ENCODE results near the gene APEX2.
A peak's percentile ranks its signal among the peaks of the same experiment; 100 is the strongest.
"Not testable (repeated sequence)": the region's sequence is repeated elsewhere in the genome, so short reads cannot be mapped to it uniquely, and the experiment has no call there.

APEX2 gene

GRCh38 chrX:54999717-55000598 lies at the start of gene APEX2:
APEX2 (plus strand) TSS chrX:55000363; CDS start chrX:55000423, 60 bp downstream.
- DNase-seq, result peak; percentile 37

DNA sequence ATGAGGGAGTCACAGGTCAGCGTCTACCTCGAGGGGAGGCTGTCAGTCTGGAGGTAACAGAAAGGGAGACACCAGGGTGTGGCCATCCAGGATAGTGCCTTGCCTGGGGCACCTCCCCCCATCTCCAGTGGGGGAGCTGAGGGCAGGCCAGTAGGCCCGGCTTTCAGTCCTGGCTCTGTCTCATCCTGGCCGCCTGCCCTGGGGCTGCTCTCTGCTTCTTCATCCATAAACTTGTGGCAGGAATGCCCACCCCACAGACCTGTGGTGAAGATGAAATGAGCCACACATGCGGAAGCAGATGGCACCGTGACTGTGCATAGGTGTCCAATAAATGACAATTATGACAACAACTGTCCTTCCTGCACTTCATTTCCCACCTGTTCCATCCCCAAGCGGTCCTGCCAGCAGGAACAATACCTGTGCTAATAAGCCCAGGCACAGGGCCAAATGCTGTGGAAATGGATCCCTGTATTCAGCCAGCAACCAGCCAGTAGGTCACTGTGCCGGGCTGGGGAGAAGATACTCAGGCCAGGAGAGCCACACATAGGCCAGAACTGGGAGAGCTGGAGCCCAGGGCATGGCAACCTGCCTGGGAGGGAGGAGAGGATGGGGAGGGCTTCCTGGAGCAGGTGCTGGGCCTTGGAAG lies 49.3 kb upstream of the APEX2 start:
- DNase-seq, result no peak

- no peak for DNase-seq
These were observed 38.4 kb upstream of the APEX2 start for GRCh38 chrX:54961750-54962149.

GRCh38 chrX:54964766-54965497 lies 35.2 kb upstream of the APEX2 start:
- no peak for DNase-seq

DNA sequence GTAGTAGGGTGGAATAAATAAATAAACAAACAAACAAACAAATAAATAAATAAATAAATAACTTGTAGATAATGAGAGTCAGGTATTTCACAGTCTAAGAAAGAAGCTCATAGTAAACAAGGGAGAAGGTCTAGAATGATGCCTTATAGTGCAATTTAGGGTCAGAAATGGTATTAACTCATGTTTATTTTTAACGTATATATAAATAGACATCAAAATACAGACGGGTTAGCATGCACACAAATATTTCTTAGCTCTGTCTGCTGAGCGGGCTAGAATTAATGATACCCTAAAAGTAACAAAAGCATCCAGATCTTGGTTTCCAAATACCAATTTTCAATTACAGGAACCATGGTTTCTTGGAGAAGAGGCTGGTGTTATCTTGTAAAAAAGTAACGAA lies 22.8 kb upstream of the APEX2 start:
- DNase-seq, result no peak

- no peak for DNase-seq
These were observed 21.7 kb upstream of the APEX2 start for GRCh38 chrX:54978448-54978847.

DNA sequence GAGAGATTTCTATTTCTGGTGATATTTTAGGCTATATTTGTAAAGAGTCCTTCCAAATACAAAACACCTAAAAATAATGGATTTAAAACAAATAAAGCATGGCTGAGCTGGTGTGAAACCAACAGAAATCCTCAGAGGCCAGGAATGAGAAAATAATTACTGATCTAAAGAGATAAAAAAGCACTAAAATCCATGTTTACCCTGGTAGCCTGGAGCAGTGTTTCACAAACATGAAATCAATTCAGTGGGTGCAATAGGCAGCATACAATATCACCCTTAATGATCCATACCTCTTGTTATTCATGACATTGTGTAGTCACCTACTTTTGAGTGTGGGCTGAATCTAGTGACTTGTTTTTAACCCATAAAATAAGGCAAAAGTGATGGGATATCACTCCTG lies 20.7 kb upstream of the APEX2 start:
- DNase-seq, result no peak

DNA sequence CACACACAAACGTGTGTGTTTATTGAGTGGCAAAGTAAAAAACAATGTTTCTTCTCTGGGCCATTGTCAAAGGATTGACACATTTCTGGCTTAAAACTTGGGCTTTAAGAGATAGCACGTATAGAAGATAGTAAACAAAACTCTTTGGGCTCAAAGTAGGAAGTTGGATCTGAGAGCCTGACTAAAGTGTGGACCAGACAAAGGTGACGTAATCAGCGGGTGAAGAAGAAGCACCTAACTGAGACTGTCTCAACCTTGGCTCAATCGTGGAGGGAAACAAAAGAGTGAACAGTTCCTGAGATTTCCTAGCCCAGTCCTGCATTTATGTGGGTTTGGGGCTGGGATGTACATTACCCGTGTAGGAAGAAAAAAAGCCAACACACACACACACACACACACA lies 19.8 kb upstream of the APEX2 start:
- DNase-seq, result no peak

- not testable (repeated sequence) for DNase-seq
These were observed 16.9 kb upstream of the APEX2 start for GRCh38 chrX:54983306-54983705.

GRCh38 chrX:54991706-54992105 lies 8.5 kb upstream of the APEX2 start:
- no peak for DNase-seq

- no peak for DNase-seq
These were observed 7.1 kb upstream of the APEX2 start for GRCh38 chrX:54992911-54993622.

DNA sequence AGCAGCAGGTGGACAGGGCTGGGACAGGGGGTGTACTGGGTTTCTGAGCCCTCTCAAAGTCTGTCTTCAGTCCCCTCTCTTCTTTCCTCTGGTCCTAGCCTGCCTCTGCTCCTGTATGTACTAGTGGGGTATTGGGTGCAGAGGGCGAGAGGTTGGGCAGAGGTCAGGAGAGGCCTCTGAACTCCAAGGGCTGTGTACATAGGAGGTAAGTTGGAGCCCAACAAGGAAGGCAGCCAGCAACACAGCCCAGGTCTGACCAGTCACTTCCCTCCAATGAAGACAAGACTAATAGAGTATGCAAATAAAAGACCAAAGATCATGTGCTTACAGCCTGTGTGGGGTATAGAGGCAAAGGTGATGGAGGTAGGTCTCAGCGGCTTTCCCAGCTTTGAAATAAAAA lies 6.1 kb upstream of the APEX2 start, which contains the start of gene PFKFB1:
Gene PFKFB1, minus strand, starts transcription at position 90 of the 400 bp plus-strand sequence. CDS start 181 bp downstream, outside the sequence.
- DNase-seq, result no peak

GRCh38 chrX:54994668-54995351 lies 5.4 kb upstream of the APEX2 start:
- DNase-seq, result no peak

GRCh38 chrX:54995621-54996020 lies 4.5 kb upstream of the APEX2 start:
- DNase-seq, result no peak

DNA sequence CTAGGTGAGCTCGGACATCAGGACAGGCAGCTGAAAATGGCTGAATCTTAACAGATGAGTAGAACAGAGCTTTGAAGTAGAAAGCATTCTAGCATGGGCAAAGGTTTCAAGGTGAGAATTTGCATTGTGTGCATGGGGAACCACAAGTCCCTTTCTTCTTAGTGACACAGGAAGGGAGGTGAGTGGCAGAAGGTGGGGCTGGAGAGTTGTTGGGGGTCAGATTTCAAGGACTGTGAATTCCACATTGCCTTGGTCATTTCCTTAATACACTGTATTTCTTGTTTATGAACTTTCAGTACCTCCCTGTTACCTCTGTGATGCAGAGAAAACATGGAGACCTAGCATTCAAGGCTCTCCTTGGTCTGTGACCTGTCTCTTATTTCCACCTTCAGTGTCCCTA lies 4.1 kb downstream of the APEX2 start:
- no peak for DNase-seq

- no peak for DNase-seq
These were observed 5.1 kb downstream of the APEX2 start for GRCh38 chrX:55005256-55005655.

GRCh38 chrX:55006827-55007621 lies 6.9 kb downstream of the APEX2 start:
- DNase-seq, result no peak

DNA sequence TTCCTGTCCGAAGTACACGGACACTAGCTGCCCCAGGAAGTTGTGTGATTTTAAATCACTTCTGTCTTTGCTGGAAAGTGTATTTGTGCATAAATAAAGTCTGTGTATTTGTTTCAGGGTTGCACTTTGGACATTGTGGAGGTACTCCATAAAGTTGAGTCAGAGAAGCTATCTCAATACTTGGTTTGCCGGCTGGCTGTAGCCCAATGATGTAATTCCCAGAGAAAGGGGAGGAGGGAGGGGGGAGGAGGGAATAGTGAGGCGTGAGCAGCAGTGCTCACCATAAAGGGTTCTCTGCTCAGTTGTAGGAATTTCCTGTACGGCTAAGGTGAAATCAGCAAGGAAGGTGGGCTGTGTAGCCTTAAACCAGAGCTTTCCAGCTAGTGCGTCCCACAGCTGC lies 7.5 kb downstream of the APEX2 start:
- no peak for DNase-seq

- no peak for DNase-seq
These were observed 8.6 kb downstream of the APEX2 start for GRCh38 chrX:55008571-55009358.

DNA sequence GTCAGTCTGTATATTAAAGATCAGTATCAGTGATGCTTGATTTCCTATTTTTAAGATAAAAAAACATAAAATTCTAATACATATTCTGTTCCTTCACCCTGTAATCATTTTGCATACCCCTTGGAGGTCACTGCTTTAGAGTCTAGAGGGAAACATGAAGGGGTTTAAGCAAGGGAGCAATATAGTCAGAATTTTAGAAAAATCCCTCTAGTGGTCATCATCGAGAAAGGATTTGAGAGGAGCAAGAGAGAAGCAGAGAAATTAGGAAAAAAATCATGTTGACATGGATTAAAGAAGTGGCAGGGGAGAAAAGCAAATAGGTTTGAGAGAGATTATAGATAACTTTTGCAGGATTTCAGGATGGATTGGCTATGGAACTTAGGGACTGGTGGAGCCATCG lies 11.1 kb downstream of the APEX2 start:
- DNase-seq, result no peak

DNA sequence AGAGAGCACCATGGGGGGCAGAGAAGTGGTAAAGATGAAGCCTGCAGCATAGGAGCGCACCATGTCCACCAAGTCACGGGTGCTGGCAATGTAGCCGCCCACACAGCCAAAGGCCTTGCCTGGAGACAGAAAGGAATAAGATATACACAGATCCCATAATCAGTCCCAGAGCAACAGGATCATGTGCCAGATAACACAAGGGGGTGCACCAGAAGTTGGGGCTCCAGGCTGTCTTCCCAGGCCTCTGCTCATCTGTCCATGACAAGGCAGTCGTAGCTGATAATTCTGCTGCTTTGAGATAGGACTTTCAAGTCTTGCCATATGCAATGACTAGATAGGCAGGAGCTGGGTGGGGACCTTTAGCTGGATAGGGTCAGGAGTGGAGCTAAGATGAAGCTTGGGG lies 14.7 kb downstream of the APEX2 start:
- DNase-seq, result no peak

Measured in NCI-H187 treated with DMSO at 0.1 percent for 48 hours (cell line).